Measurements from ENCODE around the gene TSBP1.

The TSBP1 gene

DNA sequence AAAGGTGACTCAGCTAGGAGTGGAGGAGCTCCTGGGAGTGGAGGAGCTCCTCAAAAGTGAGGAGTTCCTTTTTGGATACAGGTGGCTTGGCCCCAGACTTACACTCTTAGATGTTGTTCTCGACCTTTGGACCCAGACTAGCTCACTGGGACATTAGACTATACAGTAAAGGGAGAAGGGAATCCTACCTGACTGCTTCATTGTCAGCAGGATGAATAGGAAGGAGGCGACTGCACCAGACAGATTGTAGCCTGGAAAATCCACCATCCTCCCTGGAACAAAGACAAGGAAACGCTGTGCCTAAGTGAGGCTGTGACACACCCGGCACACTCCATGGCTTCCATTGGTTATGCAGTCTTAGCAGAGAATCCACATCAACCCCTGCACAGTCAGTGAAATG is 35.2 kb upstream of the TSBP1 start, which contains the start of gene BTNL2:
BTNL2 (minus strand) TSS at position 325 of the 400 bp plus-strand sequence; CDS start at position 267, 58 bp downstream.
- no peak within 1 kb of the TSS for H3K9ac ChIP-seq (ENCODE audit: low read depth, low read length)
- peaks cover 57% of the 10 kb centered on the region for H3K27me3 ChIP-seq (ENCODE audit: insufficient read depth, low read length, poor library complexity)
- H2AFZ ChIP-seq (ENCODE audit: low read depth, low read length) = no peak within 1 kb of the TSS
- H3K4me2 ChIP-seq (ENCODE audit: insufficient read depth, low read length) = no peak within 1 kb of the TSS
- no peak for DNase-seq
- H3K27ac ChIP-seq (ENCODE audit: low read length) = no peak within 1 kb of the TSS
- no peaks in the 10 kb centered on the region for H3K79me2 ChIP-seq (ENCODE audit: insufficient read depth, low read length)
- H3K9me3 ChIP-seq (ENCODE audit: insufficient read depth, low read length, severe bottlenecking) = no peaks in the 10 kb centered on the region
- TF ChIP-seq CTCF (IDR thresholded peaks at IDR 0.05; ENCODE audit: borderline replicate concordance, extremely low read depth, low read length, poor library complexity, severe bottlenecking) = no peak
- TF ChIP-seq EZH2 (IDR thresholded peaks at IDR 0.05; ENCODE audit: borderline replicate concordance, low read depth, low read length, severe bottlenecking) = no peak
- H3K4me1 ChIP-seq (ENCODE audit: insufficient read depth, low read length) = no peaks in the 10 kb centered on the region
- no peak within 1 kb of the TSS for H3K4me3 ChIP-seq (ENCODE audit: low read depth in 1 of 2, low read length in 2 of 2)
- H3K36me3 ChIP-seq (ENCODE audit: insufficient read depth, low read length) = no peaks in the 10 kb centered on the region
- no peak for ATAC-seq (ENCODE audit: insufficient read depth, low read depth)
- peaks cover 4% of the 10 kb centered on the region; the same call in 1 of the 2 replicates for H4K20me1 ChIP-seq (ENCODE audit: insufficient read depth, low read length)

- DNase-seq (no peak), ATAC-seq (ENCODE audit: insufficient read depth, low read depth) (no peak)
- Histone ChIP-seq H3K4me3 (ENCODE audit: low read depth in 1 of 2, low read length in 2 of 2) (no peak overlapping the region), H3K4me2 (ENCODE audit: insufficient read depth, low read length) (no peak overlapping the region), H2AFZ (ENCODE audit: low read depth, low read length) (no peak overlapping the region), H3K9me3 (ENCODE audit: insufficient read depth, low read length, severe bottlenecking) (no peaks in the 10 kb centered on the region), H3K27ac (ENCODE audit: low read length) (no peak overlapping the region), H4K20me1 (ENCODE audit: insufficient read depth, low read length) (peaks cover 4% of the 10 kb centered on the region; the same call in 1 of the 2 replicates), H3K27me3 (ENCODE audit: insufficient read depth, low read length, poor library complexity) (peaks cover 50% of the 10 kb centered on the region), H3K36me3 (ENCODE audit: insufficient read depth, low read length) (no peaks in the 10 kb centered on the region), H3K79me2 (ENCODE audit: insufficient read depth, low read length) (no peaks in the 10 kb centered on the region), H3K4me1 (ENCODE audit: insufficient read depth, low read length) (no peaks in the 10 kb centered on the region), H3K9ac (ENCODE audit: low read depth, low read length) (no peak overlapping the region)
- TF ChIP-seq CTCF (IDR thresholded peaks at IDR 0.05; ENCODE audit: borderline replicate concordance, extremely low read depth, low read length, poor library complexity, severe bottlenecking) (no peak), EZH2 (IDR thresholded peaks at IDR 0.05; ENCODE audit: borderline replicate concordance, low read depth, low read length, severe bottlenecking) (no peak)
Observed at GRCh38 chr6:32406197-32406596, 34.5 kb upstream of the TSBP1 start.

- Histone ChIP-seq H3K27me3 (ENCODE audit: insufficient read depth, low read length, poor library complexity) (peaks cover 49% of the 10 kb centered on the region), H4K20me1 (ENCODE audit: insufficient read depth, low read length) (peaks cover 4% of the 10 kb centered on the region; the same call in 1 of the 2 replicates), H3K9ac (ENCODE audit: low read depth, low read length) (no peak overlapping the region), H3K9me3 (ENCODE audit: insufficient read depth, low read length, severe bottlenecking) (no peaks in the 10 kb centered on the region), H3K4me1 (ENCODE audit: insufficient read depth, low read length) (no peaks in the 10 kb centered on the region), H3K4me2 (ENCODE audit: insufficient read depth, low read length) (no peak overlapping the region), H3K27ac (ENCODE audit: low read length) (no peak overlapping the region), H3K36me3 (ENCODE audit: insufficient read depth, low read length) (no peaks in the 10 kb centered on the region), H3K79me2 (ENCODE audit: insufficient read depth, low read length) (no peaks in the 10 kb centered on the region), H3K4me3 (ENCODE audit: low read depth in 1 of 2, low read length in 2 of 2) (no peak overlapping the region), H2AFZ (ENCODE audit: low read depth, low read length) (no peak overlapping the region)
- DNase-seq = no peak
- ATAC-seq (ENCODE audit: insufficient read depth, low read depth) = no peak
- no peak for TF ChIP-seq EZH2 (IDR thresholded peaks at IDR 0.05; ENCODE audit: borderline replicate concordance, low read depth, low read length, severe bottlenecking)
- TF ChIP-seq CTCF (IDR thresholded peaks at IDR 0.05; ENCODE audit: borderline replicate concordance, extremely low read depth, low read length, poor library complexity, severe bottlenecking) = no peak
Observed at GRCh38 chr6:32405656-32406055, 34.0 kb upstream of the TSBP1 start.

DNA sequence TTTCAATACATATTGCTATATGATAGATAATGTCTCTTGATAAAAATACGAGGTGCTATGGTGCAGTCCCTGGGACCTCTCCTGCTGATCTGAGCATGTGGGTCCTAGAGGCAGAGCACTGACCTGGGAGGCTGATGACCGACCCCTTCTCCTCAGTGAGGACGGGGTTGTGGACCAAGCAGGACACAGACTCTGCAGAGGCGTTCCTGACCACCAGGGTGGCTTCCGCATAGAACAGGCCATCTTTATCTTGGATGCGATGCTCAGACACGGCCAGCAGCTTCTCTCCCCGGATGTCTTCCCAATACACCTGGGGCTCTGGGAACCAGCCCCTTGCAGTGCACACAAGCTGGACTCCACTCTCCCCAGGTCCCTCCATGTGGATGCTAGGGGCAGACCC is 31.1 kb upstream of the TSBP1 start:
- Histone ChIP-seq H3K27ac (ENCODE audit: low read length) (no peak overlapping the region), H3K4me3 (ENCODE audit: low read depth in 1 of 2, low read length in 2 of 2) (no peak overlapping the region), H3K9ac (ENCODE audit: low read depth, low read length) (no peak overlapping the region), H3K27me3 (ENCODE audit: insufficient read depth, low read length, poor library complexity) (peaks cover 40% of the 10 kb centered on the region), H3K9me3 (ENCODE audit: insufficient read depth, low read length, severe bottlenecking) (no peaks in the 10 kb centered on the region), H3K4me2 (ENCODE audit: insufficient read depth, low read length) (no peak overlapping the region), H3K36me3 (ENCODE audit: insufficient read depth, low read length) (no peaks in the 10 kb centered on the region), H3K4me1 (ENCODE audit: insufficient read depth, low read length) (no peaks in the 10 kb centered on the region), H2AFZ (ENCODE audit: low read depth, low read length) (no peak overlapping the region), H3K79me2 (ENCODE audit: insufficient read depth, low read length) (no peaks in the 10 kb centered on the region), H4K20me1 (ENCODE audit: insufficient read depth, low read length) (peaks cover 4% of the 10 kb centered on the region; the same call in 1 of the 2 replicates)
- DNase-seq (no peak), ATAC-seq (ENCODE audit: insufficient read depth, low read depth) (no peak)
- TF ChIP-seq CTCF (IDR thresholded peaks at IDR 0.05; ENCODE audit: borderline replicate concordance, extremely low read depth, low read length, poor library complexity, severe bottlenecking) (no peak), EZH2 (IDR thresholded peaks at IDR 0.05; ENCODE audit: borderline replicate concordance, low read depth, low read length, severe bottlenecking) (no peak)
